Activated CD8-positive, alpha-beta memory T cell treated with anti-CD3 and anti-CD28 coated beads for 36 hours (primary cell): ENCODE results near the gene LEPR. TPM values are rescaled to one million over a fixed set of nuclear protein-coding genes. Genes with fewer than 3 reads are reported as not detected.

ENCODE experiments used
- CTCF ChIA-PET: fragments of 350-600 bp; sonication (Branson Sonifier 250); formaldehyde crosslinking; loops from one replicate; lab custom pipeline; 2021; ENCODE audit warnings: antibody characterized with exemption; lab: Charles Lee
- POLR2A ChIA-PET: fragments of 350-600 bp; sonication (Branson Sonifier 250); formaldehyde crosslinking; loops from one replicate; lab custom pipeline; 2021; ENCODE audit warnings: antibody characterized with exemption; lab: Charles Lee
- total RNA-seq, 2 experiments: library from RNA; stranded (reverse); gene quantifications; one replicate each; pipeline ENCODE4 v1.2.3, GENCODE V29; 2021

The LEPR gene
- total RNA-seq, 2 experiments from 2014 or later: 1.2 to 1.3 TPM

DNA sequence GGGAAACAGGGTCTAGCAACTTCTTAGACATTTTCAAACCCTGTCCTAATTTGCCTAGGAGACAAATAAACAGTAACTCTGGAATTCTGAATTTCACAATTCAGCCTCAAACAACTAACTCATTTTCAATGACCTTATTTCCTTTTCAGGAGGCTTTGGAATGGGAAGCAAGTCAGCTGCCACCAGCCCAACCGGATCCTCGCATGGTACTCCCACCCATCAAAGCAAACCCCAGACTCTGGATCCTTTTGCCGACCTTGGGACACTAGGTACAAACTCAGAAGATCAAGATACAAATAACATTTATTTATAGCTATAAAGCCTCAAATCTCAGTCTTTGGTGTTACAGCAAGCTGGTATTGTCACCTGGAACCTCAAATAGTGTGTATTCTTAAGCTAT lies 18.9 kb upstream of the LEPR start:
- CTCF ChIA-PET: no interaction called here

DNA sequence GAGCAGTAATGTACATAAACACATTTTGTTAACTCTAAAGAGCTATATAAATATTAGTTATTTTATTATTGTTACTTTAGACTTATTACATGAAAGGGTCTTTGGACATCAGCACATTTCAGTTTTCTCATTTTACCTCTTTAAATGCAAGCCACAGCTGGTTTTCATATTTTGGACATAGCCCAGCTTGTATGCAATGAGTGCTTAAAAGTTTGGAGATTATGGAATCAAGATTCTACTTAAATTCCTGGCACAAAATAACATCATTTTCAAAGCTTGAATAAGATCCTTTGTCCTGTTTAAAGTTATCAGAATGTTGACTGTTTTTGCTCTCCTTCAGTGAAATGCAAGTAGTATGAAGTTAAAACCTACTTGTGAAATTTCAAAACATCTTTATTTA lies 15.5 kb upstream of the LEPR start:
- CTCF ChIA-PET: no interaction called here
- POLR2A ChIA-PET: interaction anchor here (0.5 kb wide), 1 partner anchor 152 kb away, joined by 9 read pairs; no protein-coding TSS in a partner anchor

More for the DNA sequence above, 18.9 kb upstream of the LEPR start:
- POLR2A ChIA-PET: no interaction called here

DNA sequence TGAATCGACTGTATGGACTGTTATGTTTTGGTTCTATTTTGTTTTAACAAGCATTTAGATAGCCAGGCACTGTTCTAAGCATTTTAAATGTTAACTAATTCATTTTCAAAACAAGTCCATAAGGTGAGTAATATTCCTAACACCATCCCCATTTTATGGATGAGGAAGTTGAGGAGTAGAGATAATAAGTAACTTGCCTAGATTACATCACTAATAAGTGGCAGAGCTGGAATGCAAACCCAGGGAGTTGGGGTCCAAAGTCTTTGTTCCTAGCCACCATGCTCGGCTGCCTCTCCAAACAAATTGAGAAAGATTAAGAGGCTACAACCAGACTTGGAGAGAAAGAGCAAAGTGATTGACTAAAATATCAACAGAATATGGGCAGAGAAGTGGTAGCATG lies 12.6 kb upstream of the LEPR start:
- CTCF ChIA-PET: no interaction called here
- POLR2A ChIA-PET: no interaction called here

DNA sequence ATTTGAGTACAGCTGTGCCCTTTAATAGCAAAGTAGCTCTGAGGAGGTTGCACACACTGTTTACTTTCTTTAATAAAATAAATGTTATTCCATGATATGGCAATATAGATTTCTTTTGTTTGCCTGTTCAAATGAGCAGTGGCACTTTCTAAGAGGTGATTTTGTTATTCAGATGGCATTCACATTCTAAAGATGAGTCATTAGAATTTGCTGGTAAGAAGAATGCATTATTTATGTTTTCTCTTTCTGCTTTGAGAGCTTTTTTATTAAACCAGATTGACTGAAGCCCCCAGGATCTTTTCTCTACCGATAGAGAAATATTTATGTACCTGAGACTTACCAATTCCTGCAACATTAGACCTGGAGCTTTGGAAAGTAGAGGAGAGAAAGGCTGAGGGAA lies 11.2 kb upstream of the LEPR start:
- CTCF ChIA-PET: interaction anchor here (1.5 kb wide), 1 partner anchor 16 kb away, joined by 3 read pairs; no protein-coding TSS in a partner anchor
- POLR2A ChIA-PET: no interaction called here

DNA sequence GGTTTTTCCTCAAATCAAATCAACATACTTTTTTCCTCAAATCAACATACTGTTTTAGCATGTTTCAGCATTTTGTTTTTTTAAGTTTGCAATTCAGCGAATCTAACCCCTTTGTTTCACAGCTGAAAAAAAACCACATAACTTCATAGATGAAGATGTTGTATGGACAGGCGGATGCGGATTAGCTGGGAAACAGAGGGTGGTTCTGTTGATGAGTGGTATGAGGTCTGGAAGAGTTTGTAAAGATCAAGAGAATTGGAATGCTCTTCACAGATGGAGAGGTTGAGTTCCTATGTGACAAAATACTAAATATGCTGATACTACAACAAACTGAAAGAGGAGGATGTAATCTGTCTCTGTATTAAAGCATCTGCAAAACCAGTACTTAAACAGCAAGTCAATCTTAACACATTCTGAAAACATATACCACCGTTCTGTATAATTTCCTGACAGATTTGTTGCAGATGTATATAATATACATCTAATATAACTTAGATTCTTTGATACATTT lies 10.6 kb upstream of the LEPR start:
- ChIA-PET POLR2A (no interaction called here), CTCF (no interaction called here)

DNA sequence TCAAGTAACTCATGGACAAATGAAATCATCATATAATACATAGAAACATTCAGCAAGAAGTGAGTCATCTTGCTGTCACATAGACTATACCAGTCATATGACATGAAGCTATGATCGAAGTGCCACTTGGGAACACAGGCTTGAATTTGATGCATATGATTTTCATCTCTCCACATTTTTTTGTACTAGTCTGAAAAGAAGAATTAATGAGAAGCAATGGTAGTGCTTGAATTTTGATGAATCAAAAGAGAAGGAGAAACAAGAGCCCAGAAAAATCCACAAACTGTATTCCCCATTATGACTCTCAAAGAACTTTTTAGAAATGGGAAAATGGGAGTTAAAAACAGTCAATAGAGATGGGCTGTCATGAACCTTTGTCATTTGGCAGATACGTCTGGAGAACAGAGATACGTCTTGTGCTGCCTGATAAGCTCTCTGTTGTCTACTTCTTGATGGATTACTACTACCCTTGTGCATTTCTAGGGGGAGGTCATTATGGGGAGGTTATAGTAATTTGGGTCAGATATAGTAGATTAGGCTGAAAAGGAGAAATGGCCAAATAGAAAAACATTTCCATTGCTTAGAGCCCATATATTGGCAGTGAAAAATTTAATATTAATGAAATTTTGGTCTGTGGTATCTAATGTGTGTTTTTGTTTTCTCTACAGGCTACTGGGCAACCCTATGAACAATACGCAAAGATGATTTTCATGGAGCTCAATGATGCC lies 8.0 kb upstream of the LEPR start:
- POLR2A ChIA-PET: no interaction called here

DNA sequence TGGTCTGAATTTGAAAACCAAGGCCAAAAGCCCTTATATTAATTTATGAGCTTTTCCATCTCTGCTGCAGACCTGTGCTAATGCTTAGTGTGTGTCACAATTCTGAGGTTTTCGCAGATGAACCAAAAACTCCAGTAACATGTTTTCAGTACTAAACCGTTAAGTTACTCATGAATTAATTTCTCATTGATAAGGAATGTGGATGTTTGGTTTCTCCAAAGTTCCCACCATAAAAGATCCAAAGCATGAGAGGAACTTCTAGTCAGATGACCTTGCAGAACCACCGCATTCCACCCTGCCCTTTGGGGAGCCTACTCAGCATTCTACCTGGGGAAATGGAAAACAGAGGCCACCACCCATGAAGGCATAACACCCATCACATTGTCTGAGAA lies 7.5 kb upstream of the LEPR start:
- CTCF ChIA-PET: interaction anchor here (1.4 kb wide), 1 partner anchor 14 kb away, joined by 3 read pairs; no protein-coding TSS in a partner anchor
- POLR2A ChIA-PET: no interaction called here

More for the DNA sequence above, 8.0 kb upstream of the LEPR start:
- CTCF ChIA-PET: interaction anchor here (1.4 kb wide), 1 partner anchor 14 kb away, joined by 3 read pairs; no protein-coding TSS in a partner anchor

DNA sequence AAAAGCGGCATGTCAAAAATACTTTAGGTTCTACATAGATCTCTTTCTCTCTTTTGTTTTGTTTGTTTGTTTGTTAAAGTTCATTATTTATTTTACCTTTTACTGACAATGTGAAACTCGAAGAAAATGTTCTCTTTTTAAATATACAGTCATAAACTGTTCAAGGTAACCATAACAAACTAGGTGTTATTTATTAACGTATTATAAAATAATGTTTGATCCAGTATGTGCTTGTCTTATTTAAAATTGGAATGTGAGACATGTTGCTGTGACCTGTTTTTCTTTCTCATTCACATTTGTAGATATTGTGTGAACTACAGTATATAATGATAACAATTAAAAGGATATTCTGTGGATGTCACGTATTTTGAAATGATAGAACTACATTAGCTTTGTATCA lies 5.9 kb upstream of the LEPR start:
- CTCF ChIA-PET: no interaction called here
- POLR2A ChIA-PET: no interaction called here

DNA sequence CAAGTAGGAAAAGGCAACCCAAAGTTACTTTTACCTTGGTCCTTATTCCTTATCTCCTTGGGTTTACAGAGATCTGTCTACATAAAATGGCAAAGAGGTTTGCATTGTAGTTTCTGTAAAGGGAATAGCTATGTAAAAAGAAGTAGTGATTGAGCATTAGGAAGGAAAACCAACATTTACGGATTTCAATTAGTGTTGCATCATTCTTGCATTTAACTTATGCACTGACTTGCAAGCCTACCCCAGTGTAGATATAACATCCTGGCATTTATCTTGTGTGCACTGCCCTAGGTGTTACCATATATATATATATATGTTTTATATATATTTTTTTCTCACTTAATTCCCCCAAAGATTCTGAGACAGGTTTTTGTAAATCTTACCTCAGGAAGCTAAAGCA lies 3.7 kb upstream of the LEPR start:
- ChIA-PET POLR2A (no interaction called here), CTCF (no interaction called here)

DNA sequence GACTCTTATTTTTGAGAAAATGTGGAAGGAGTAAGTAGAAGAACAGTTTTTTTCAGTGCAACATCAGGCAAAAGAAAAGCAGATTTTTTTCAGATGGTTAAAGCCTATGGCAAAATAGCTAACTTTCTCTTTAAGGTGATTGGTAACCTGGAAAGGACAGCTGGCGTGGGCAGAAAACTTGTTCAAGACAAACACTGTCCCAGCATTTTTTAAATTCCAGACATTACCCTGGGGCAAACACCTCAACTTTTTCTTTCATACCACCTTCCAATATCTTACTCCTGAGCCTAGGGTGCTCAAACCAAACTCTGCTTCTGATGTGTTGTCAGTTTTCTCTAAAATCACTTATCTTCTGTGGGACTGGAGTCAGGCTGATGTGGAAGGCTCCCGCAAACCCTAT lies 2.7 kb upstream of the LEPR start:
- ChIA-PET CTCF (interaction anchor here (1.1 kb wide), 1 partner anchor 163 kb away, joined by 3 read pairs; no protein-coding TSS in a partner anchor), POLR2A (no interaction called here)

DNA sequence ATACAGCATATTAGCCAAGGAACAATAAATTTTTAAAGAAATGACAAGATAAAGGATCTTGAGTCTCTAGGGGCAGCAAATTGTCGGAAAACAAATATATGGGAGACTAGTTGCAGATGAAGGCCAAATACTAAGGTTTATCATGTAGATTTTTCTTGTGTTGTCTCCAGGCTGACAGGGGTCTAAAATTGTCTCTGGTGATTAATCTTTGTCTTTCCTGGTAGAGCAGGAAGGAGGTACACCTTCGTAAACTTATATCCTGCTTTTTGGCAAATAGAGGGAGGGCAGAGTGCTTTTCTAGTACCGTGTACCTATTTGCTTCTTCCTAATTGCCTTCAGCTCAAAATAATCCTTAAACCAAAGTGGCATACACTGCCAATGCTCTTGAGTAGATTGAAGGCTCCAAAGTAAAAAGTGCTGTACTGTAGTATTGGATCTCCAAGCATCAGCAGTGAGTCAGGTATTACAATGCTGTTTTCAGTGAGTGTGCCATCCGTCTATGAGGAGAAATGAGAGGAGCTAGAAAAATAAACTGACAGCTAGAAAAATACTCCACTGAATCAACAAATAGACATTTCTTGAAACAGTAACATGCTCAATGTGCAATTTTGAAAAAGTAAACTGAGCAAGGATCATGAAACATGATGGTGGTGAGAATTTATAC lies 1.8 kb upstream of the LEPR start:
- CTCF ChIA-PET: interaction anchor here (1.1 kb wide), 1 partner anchor 164 kb away, joined by 3 read pairs; no protein-coding TSS in a partner anchor
- POLR2A ChIA-PET: no interaction called here

DNA sequence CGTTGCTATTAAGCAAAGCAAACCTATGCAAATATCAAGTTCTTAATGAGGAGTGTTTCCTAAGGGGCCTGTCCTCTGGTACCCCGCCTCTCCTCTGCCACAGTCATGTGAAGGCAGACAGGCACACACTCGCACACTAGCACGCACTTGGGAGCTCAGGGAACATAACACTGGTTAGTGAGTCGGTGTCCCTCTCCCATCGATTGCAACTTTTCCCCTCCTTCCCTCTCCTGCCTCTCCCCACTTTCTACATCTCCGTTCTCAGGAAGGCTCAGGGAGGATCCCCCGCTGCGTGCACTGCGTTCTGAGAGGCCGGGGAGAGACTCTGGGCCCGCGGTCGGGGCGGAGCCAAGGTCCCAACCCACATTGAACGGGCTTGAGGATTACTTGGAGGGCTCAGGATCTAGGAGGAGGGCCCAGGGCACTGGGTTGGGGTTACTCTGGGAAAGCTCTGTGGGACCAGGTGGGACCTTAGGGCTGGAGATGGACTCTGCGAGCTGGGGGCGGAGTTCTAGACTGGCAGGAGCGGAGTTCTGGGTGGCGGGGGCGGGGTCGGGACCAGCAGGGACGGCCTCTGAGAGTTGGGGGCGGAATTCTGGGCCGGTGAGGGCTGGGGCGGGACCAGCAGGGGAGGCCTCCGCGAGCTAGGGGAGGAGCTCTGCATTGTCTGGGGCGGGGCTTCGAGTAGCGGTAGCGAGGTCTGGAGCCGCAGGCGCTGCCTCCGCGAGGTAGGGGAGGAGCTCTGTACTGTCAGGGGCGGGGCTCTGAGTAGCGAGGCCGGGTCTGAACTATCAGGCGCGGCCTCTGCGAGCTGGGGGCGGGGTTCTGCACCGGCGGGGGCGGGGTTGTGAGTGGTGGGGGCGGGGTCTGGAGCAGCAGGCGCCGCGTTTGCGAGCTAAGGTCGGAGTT lies 533 bp upstream of the LEPR start:
- ChIA-PET CTCF (interaction anchor here (0.8 to 1.1 kb wide), 4 partner anchors 19 to 268 kb away, joined by 3 to 4 read pairs (median 4); no protein-coding TSS in a partner anchor), POLR2A (interaction anchor here (0.5 to 1.1 kb wide), 6 partner anchors 24 to 1620 kb away, joined by 3 to 11 read pairs (median 3); no protein-coding TSS in a partner anchor)

DNA sequence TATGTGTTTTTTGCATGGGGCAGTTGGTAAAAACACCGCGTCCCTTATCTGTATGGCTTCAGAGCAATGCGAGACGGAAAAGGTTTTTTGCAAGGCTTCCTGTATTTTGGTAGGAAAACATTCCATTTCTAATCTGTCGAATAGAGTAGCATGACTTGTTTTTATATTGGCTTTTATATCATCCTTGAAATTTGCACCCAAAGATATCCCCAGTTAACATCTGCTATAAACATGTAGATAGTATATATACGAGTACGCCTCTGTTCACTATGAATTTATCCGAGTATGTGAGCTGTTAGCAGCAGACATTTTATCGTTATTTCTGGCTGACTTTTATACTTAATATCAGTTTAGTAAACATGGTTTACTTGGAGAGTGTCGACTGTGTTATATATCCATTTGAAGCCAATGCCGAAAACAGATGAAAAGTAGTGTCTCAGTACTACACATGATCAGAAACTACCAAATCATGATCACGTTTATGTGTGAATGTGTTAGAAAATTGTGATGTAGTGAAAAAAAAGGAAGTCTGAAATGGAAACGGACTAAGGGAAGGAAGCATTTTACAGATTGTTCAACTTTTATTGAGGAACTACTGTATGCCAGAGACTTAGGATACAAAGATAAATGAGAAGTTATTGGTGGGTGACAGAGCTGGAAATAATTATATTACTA lies 1.0 kb downstream of the LEPR start:
- ChIA-PET CTCF (no interaction called here), POLR2A (interaction anchor here (0.5 kb wide), 1 partner anchor 234 kb away, joined by 5 read pairs; no protein-coding TSS in a partner anchor)

DNA sequence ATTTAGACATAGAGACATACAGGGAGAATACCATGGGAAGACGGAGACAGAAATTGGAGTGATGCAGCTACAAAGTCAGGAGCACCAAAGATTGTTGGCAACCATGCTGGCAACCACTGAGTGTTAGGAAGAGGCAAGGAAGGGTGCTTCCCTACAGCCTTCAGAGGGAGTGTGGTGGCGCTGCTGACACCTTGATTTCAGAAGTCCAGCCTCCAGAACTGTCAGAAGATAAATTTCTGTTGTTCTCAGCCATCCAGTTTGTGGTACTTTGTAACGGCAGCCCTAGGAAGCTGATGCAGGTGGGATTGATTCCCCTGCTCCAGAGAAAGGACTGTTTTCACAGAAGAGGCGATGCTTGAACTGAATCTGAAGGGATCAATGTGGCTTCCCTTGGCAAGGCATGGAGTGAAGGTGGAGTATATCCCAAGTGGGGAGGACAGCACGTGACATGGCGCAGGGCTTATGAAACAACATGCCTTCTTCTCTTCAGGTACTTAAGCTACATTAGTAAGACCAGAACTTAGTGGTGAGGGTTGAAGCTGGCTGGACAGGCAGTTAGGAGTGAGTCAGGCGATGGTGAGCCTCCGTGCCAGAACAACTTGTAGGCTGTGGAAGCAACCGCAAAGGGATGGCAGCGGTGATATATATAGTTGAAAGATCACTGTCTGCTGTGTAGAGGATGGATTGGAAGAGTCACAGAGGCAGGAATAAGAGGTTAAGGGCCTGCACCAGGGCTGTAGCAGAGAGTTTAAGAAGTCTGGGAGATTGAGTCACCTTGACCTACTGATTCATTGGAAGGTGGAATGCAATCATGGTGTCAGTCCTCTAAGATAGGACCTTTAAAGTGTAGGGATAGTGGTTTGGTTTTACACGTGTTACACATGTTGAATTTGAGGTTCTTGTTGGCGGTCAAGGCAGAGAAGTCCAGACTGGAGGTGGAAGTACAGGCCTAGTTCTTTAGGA lies 2.1 kb downstream of the LEPR start:
- ChIA-PET POLR2A (interaction anchor here (0.5 kb wide), 1 partner anchor 235 kb away, joined by 5 read pairs; no protein-coding TSS in a partner anchor), CTCF (interaction anchor here (1.5 kb wide), 1 partner anchor 186 kb away, joined by 3 read pairs; no protein-coding TSS in a partner anchor)

DNA sequence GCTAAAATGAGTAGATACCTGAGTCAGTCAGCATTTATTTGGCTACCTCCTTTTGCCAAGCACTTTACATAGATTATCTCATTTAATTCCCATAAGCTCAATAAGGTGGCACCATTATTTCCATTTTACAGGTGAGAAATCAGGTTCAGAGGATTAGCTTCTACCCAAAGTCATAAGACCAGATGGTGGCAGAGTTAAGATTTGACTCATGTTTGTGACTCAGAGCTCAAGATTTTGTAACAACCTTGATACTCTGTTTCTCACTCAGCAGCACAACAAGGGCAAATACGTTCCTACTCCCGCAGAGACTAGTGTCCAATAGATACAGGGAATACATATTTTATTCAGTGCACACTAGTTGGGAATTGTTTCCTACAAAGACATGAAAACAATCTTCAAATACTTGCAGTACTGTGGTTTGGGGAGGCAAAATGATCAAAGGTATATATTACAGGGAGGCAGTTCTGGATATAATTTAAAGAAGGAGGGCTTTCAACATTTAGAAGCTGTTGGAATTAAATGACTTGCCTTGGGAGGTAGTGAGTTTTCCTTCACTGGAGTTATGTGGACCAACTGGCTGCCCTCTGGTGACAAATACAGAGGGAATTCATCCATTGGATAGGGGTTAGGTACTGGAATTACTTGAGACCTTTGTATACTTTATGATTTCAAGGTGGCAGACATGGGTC lies 3.6 kb downstream of the LEPR start:
- ChIA-PET POLR2A (no interaction called here), CTCF (interaction anchor here (1.5 kb wide), 1 partner anchor 188 kb away, joined by 3 read pairs; no protein-coding TSS in a partner anchor)

DNA sequence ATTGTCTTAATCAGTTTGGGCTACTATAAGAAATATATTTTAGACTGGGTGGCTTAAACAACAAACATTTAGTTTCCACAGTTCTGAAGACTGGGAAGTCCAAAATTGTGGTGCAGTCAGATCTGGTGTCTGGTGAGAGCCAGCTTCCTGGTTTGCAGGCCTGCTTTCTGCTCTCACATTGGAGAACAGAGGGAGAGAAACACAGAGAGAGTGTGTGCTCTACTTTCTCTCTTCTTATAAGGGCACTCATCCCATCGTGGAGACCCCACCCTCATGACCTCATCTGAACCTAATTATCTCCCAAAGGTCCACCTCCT lies 4.1 kb downstream of the LEPR start:
- ChIA-PET POLR2A (no interaction called here), CTCF (no interaction called here)

DNA sequence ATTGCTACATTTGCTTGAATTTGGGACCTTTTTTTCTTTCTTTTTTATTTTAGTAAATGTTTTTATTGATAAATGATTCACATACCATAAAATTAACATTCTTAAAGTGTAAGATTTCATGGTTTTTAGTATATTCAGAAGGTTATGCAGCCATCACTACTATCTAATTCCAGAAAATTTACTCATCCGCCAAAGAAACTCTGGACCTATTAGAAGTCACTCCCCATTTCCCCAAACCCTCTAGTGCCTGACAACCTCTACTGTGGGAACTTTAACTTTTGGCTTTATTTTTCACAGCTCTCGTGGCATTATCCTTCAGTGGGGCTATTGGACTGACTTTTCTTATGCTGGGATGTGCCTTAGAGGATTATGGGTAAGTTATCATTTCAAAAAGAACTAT lies 4.5 kb downstream of the LEPR start:
- ChIA-PET POLR2A (no interaction called here), CTCF (no interaction called here)
